HG02943 (cell line): ENCODE results near the gene PDHB.

Experiments used
- ATAC-seq: cut with Tn5 transposase; IDR thresholded peaks from one replicate; pipeline ENCODE4 v1.9.1; 2021; ENCODE audit warnings: mild to moderate bottlenecking, low read depth, moderate library complexity; ENCODE audit not compliant: unreplicated experiment

The PDHB gene

DNA sequence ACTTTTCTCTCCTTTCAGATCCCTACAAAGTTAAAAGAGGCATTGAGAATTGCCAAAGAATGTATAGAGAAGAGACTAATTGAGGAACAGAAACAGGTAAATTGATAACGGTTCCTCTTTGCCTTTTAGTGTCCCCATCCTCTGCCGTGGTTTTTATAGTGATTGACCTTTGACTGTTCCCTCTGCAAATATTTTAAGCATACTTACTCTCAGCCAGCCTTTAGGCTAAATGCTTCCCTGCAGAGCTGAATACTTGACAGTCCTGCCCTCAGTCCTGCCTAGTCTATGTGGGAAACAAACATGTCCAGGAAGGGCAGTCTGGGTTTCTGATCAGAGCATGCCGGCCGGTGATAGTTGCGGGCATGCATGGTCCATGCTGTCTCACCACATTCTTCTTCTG lies 24.7 kb downstream of the PDHB start:
- no peak for ATAC-seq

DNA sequence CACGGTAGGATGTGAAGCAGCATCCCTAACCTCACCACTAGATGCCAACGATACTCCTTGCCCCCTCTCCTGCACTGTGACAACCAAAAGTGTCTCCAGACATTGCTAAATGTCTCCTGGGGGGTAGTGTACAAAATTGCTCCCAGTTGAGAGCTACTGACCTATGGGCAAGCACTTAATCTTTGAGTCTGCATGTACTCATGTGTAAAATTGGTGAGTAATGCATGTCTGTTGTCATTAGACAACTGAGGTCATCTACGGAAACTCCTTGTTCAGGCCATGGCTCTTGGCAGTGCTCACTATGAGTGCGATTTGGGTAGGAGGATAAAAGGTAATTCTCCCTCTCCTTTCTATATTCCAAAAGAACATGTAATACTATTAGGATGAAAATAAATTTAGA lies 29.2 kb downstream of the PDHB start:
- ATAC-seq: no peak

DNA sequence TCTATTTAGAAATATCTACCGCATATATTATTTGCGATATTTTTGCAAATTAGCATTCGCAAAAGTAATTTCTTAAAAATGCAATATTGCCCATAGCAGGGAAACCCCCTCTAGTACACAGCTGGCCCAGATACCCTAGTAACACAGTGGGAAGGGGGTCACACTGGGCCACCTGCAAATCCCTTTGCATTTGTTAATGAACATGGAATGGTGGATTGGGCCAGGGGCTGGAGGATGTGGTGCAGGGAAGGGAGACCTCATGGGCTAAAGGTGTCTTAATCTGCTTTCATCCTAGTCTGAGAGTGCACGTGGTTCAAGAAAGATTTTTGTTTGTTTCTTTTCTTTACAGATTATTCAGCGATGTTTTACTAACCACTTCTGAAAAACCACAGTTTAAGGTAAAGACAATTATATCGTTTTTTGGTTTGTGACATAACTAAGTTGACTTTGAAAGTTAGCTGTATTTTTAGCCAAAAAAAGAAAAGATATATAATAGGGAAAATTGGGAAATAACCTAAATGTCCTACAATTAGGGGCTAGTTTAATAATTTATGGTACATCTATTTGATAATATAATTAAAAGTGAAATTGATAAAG lies 30.0 kb downstream of the PDHB start:
- no peak for ATAC-seq

DNA sequence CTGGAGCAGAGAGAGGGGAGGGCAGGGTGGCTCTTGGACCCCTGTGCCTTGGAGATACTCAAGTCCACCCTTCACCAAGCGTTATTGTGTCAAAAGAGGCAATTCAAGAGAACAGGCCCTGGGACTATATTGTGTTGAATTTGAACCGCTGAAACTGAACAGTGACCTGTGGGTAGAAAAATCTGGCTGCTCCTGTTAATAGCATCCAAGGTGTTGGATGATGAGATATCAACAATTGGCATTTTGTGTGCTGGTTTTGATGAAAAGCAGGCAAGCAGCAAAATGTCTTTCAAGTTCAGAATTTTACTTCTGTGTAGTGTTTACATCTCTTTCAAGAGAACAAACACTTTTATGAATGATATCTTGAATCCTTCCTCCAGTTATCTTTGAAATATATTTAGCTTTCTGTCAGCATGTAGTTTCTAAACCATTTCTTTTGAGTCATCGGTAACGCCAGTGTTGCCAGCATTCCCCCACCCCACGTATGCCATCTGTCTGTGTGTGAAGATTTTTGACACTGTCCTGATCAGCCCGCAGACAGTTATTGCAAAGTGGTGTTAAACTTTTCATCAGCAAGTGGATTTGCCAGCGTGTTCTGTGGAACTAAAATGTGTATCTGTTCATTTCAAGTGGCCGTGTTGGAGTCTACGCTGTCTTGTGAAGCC lies 34.8 kb downstream of the PDHB start:
- ATAC-seq: no peak

DNA sequence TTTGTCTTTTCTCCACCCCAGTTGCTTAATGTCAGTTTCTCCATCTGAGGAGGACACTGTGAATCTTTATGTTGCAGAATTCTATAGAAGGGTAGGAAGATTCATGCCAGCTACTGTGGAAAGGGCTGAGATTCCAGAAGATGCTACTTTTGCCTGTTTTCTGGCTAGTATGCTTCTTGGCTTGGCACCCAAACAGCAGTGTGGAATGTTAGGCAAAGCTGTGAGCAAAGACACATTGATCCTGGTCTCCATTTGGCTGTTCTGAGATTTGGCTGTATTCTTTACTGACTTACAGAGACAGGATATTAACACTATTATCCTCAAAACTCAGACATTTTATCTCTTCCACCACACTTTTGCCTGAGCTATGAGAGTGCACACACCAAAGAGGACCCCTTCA lies 39.3 kb downstream of the PDHB start:
- ATAC-seq: no peak

DNA sequence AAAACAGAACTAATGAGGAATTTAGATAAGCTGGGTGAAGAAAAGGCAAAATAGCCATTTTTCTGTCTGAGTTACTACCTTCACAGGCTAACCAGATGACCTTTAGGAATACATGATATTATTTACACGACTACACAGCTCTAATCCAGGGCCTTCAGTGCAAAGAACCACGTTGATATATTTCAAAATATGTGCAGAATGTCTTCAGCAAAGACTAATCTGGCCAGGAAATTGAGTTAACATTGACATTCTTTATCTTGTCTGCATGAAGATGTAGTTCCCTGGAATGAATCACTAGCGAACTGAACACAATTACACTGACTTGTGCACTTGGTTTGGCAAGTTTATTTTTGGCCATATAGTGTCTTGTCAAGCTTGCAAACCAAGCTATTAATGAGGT lies 41.5 kb downstream of the PDHB start:
- no peak for ATAC-seq

DNA sequence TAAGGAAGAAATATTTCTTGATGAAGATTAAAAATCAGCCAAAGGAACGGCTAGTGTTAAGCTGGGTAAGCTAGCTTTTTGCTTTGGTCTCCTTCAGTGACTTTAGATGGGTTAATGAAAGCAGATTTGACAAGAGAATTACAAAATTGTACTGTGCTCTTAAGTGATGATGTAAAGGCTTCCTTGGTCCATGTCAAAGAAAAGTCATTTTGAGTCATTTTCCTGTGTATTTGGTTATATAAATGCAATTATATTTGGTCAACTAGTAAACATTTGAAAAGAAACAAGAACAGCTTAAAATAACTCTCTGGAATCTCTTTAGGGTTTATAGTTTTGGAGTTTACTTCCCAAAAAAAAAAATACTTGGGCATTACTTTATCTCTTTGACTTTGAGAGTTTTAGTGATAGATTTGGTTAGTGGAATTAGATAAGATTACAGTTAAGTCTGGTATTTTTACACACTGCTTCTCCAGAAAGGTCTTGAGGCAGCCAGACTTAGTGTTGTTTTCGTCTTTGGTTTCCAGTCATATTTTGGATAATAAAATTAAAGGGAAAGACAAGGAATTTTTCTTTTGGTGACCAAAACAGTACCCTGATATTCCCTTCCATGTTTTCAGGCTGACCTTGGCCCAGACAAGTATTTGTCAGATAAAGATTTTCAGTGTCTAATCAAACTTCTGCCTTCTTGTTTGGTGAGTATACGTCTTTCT lies 42.3 kb downstream of the PDHB start:
- no peak for ATAC-seq

DNA sequence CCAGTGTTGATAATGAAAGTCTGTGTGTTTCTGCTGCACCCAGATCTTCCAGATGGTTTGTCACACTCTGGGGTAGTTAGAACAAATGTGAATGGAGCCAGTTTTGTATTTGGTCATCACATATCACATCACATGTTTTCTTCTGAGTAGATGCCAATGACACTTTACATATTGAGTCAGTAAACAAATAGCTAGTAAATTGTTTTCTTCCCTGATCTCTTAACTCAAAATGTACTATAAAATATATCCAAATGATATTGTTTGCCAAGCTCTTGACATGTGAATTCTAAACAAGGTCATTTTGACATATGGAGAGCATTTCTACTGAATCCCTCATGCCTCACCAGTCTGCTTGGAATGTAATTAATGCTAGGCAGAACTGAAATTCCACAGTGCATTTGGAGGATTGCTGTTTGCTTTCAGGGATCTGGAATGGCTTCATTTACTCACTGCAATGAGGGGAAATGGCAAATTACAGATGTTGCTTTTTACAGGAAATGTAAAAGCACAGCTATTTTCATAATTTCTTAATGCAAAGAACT lies 45.0 kb downstream of the PDHB start:
- no peak for ATAC-seq

DNA sequence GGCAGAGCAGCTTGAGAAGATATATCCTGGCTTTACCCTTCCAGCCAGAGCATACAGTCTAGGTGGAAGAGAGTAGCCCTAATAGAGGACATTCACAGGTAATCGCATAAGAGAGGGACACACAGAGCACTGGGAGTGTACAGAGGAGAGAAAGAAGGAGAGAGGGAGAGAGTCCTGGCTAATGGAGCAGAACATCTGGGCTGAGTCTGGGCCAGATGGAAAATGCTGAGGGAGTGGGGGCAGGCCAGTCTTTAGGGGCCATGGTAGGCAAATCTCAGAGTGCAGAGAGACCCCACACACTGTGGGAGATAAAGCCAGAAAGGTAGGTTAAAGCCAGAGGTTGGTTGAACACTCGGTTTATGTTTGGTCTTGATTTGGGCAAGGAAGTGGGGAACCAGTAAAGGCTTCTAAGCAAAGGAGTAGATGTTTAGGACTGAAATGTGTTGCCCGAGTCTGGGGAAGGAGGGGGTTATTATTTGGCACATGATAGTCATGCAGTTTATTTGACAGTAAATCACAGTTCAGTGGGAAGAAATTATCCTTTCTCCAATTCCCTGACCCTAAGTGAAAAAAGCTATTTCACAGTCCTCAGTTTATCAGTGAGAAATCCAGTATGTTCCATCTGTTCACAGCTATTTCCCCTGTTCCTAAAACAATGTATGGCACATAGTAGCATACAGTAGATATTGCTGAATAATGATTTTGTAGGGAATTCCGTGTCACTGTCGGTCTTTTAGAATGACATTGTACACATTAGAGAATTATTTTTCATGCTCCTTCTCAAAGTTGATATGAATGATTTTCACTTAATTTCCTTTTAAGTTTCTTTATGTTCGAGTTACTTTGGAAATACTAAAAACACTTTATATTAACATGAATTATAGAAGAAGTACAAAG lies 45.7 kb downstream of the PDHB start:
- ATAC-seq: no peak

DNA sequence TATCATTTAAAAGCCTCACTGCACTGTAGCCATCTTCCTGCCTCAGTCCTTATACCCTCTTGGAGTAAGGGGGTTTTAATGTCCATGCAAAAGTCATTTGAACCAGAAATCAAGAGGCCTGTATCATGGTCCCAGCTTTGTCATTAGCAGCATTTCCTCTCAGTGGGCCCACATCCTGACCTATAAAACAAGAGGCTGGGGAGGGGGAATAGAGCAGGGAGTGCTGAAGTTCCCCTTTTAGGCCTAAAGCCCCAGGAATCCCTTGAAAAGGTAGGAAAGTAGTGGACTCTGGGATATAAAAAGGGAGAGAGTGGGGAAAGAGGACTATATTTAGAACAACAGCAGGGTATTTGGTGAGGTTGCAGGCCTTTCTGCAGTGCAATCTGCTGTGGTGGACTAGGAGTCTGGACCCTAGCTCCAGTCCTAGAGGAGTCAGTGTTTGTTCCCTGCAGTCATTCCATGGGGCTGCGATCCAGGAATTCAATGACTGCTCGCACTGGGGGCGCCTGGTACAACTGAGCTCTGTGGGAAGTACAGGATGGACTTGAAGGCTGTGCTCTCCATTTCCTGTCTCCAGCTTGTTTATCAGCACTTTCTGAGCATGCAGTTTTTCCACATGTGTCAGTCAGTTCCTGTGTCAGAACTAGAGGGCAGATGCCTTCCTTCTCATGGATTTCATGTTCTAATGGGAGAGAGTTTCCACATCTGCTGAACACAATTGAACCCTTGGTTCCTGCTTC lies 46.8 kb downstream of the PDHB start:
- ATAC-seq: no peak

DNA sequence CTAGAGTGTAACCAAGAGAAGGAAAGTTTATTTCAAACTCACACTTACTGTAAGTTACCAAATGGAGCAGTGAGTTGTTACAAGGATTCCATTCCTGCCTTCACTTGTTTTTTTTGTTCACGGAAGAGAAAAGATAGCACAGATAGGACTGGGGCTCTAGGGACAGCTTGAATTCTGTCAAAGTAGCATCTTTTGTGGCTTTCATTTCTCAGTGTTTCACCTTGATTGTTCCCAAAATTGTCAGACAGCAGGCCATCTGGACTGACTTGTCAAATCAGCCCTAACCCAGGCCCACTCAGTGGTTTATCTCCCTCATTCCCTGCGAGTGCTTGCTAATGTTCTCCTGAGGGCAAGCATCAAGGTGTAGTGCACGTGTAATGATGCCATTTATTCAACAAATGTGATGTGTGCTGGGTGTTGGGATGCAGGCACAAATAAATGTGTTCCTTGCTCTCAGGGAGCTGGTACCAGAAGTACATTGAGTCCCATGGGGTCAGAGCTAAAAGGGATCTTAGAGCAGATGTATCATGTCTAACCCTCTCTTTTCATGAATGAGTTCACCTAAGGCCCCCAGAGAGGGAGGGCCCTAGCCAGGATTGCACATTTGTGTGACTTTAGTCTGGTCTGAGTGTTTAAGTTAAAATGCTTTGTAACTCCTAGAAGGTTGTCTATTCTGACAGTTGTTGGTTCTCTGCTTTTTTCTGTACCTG lies 49.1 kb downstream of the PDHB start:
- no peak for ATAC-seq

DNA sequence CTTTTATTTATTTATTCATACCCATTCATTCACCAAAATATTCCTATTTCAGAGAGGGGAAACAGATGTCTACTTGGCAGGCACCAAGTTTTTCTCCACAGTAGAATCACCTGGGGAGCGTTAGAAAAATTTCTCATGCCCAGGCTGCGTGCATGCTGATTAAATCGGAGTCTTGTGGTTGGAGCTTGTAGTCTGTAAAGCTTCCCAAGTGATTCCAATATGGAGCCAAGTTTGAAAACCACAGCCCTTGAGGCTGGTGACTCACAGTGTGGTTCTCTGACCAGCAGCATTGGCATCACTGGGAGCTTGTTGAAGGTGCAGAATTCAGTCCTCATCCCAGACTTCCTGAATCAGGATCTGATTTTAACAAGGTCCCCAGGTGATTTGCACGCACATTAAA lies 49.7 kb downstream of the PDHB start:
- no peak for ATAC-seq

DNA sequence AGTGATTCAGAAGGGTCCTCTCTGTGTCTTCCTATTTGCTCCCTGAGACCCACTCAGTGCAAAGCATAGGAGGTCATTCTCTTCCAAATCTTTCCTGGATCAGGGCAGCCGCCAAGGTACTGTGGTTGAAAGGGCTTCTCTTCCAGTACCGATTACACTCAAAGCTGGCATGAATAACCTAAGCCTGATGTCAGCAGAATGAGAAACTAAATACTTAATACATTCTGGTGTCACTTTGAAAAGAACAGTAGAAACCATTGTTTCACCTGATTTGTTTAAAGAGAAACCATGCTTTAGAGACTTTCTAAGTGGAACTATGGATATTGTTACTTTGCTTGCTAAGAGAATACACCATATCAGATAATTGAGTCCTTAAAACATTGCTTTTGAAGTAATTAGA lies 50.2 kb downstream of the PDHB start:
- no peak for ATAC-seq

DNA sequence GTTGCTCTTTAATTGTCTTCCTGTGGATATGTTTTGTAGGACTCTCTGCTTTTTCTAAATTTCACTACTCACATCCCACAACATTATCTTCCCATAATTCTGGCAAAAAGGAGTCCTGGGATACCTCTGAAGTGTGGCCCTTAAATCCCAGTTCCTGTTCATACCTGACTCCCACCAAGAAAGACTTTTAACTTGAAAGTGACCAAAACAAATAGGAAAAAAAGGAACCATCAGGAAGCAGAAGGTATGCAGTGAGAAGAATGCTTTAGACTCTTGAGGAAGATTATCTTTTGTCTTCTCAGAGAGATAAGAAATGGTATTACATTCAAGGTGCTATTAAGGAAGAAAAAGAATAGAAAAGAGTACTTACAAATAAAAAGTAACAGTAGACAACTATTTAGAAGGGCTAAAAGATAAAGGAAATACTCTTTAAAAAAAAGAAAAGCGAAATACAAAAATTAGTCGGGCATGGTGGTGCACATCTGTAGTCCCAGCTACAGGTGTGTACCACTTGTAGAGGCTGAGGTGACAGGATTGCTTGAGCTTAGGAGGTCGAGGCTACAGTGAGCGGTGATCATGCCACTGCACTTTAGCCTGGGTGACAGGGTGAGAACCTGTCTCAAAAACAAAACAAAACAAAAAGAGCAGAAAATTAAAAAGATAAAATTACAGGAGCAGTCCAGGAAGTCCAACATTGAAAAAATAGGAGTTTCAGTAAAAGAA lies 54.1 kb downstream of the PDHB start:
- ATAC-seq: no peak

DNA sequence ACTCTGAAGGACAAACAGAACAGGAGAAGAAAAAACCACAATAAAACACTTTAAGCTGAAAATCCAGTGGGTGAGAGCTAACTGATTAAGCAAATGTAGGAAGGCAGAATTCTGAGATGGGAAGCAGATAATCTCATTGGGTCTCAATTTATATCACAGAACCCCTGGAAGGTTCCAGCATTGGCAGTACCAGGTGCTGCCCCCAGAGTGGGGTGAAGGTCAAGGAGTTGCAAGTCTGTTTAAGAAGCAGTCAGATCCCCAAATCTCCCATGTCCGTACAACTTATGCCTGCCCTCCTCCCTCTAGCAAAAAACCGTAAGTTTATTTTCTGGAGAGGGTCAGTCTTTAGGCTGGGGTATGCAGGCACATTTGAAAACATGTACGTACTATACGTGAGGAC lies 55.9 kb downstream of the PDHB start:
- no peak for ATAC-seq
